Lower leg skin (tissue), 4 donors: ENCODE data around the gene ARHGAP10. TPM values are rescaled to one million over a fixed set of nuclear protein-coding genes. Genes with fewer than 3 reads are reported as not detected.

Experiments
- DNase-seq, 2 donors: peaks; one replicate each; pipeline ENCODE4 v3.0.0-alpha.2; 2019; ENCODE audit warnings: low spot score in 2 of 2
- H3K4me3 ChIP-seq: fragments of 200-600 bp; sonication (generic); 2 replicates; pipeline ENCODE4 v1.5.1; 2017; ENCODE audit warnings: mild to moderate bottlenecking, low read depth; ENCODE audit not compliant: poor library complexity, severe bottlenecking
- POLR2A ChIP-seq, 2 donors: fragments of 450-650 bp; IDR thresholded peaks; one replicate each; pipeline ENCODE4 v1.6.1; 2016 to 2017; ENCODE audit warnings: antibody characterized with exemption in 2 of 2, mild to moderate bottlenecking in 1 of 2, moderate library complexity in 1 of 2
- WGBS, 2 donors: methylation state at CpG; one replicate each; pipeline ENCODE4 v1.1.5; 2018; 5-methylcytosine and 5-hydroxymethylcytosine counted together
- intact Hi-C: fragments of 100-400 bp; cut with DNase I; formaldehyde crosslinking; loops from one replicate; pipeline ENCODE4 v1.15.0; 2023; ENCODE audit warnings: low total_unique reads
- total RNA-seq, 4 donors: library from RNA; depleted of rRNA; stranded (reverse); fragments of >200 nt; gene quantifications; one replicate each; pipeline ENCODE4 v1.1.0, GENCODE V29; 2016
- TF ChIP-seq, protein P1 (sequence below), 3 donors: fragments of 450-650 bp; IDR thresholded peaks; one replicate each; pipeline ENCODE4 v1.5.1; 2016; ENCODE audit warnings: antibody characterized with exemption in 3 of 3, mild to moderate bottlenecking in 3 of 3, moderate library complexity in 2 of 3

Gene ARHGAP10
- total RNA-seq, 4 donors from 2014 or later: 30.6 to 45.8 (median 37.9) TPM

DNA sequence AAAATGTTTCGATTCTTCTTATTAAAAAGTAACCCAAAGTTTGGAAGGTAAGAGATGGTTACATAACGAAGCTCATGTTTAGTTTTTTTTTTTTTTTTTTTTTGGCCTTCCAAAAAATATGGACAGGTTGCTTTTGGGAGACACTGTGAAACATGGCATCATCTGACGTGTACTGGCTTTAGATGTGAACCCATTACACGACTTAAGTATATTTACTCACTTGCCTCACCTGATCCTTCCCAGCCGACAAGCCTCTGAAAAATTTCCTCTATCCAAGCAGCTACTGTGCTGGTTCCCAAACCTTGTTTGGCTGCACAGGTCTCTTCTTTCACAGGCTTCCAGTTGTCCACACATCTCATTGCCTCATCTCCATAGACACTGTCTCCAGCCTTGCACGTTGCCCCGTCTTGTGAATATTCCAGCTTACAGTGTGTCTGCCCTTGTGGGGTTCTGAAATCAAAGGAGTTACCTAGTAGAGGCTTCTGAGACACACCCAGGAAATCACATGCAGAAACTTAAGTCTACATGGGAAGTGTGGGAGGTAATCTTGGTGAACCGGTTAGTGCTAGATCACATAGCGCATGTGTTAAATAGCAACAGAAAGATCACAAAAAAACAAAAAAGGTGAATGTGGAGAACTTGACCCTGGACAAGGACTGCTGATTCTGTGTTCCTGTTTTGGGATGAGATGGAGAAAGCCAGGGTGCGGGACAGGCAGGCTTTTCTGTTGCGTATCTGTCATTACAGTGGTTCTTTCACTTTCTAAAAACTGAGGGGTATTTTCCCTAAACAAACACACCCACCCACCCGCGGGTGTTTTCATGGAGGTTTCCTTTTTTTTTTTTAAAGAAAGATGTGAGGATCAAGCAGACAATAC is 328.6 kb downstream of the ARHGAP10 start:
- intact Hi-C loops: no loop called here
- DNase-seq: no peak
- WGBS, 2 donors: 50 to 58% methylated on average over 13 of the region's 13 CpGs
- no peak overlapping the region for H3K4me3 ChIP-seq
- TF ChIP-seq, protein P1, sequence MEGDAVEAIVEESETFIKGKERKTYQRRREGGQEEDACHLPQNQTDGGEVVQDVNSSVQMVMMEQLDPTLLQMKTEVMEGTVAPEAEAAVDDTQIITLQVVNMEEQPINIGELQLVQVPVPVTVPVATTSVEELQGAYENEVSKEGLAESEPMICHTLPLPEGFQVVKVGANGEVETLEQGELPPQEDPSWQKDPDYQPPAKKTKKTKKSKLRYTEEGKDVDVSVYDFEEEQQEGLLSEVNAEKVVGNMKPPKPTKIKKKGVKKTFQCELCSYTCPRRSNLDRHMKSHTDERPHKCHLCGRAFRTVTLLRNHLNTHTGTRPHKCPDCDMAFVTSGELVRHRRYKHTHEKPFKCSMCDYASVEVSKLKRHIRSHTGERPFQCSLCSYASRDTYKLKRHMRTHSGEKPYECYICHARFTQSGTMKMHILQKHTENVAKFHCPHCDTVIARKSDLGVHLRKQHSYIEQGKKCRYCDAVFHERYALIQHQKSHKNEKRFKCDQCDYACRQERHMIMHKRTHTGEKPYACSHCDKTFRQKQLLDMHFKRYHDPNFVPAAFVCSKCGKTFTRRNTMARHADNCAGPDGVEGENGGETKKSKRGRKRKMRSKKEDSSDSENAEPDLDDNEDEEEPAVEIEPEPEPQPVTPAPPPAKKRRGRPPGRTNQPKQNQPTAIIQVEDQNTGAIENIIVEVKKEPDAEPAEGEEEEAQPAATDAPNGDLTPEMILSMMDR (IDR thresholded peaks at IDR 0.05): no peak
- no peak for TF ChIP-seq POLR2A (IDR thresholded peaks at IDR 0.05)

DNA sequence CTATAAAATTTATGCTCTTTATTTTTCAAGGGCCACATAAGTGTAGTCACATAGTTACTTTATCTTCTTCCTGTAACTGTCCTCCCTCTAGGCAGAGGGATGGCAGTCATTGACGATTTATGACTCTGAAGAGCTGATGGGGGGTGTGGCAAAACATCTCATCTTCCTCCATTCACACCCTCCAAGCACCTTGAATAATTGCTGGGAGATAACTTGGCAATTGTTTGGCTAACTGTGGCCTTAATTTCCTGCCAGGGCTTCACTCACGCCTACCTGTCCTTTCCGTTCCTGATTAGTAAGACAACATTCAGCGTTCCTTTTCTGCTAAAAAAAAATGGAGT is 329.2 kb downstream of the ARHGAP10 start:
- intact Hi-C loops: no loop called here
- WGBS, 2 donors: 34 to 40% methylated on average over 4 of the region's 4 CpGs
- H3K4me3 ChIP-seq: no peak overlapping the region
- no peak for DNase-seq
- TF ChIP-seq, protein P1 (IDR thresholded peaks at IDR 0.05): no peak

DNA sequence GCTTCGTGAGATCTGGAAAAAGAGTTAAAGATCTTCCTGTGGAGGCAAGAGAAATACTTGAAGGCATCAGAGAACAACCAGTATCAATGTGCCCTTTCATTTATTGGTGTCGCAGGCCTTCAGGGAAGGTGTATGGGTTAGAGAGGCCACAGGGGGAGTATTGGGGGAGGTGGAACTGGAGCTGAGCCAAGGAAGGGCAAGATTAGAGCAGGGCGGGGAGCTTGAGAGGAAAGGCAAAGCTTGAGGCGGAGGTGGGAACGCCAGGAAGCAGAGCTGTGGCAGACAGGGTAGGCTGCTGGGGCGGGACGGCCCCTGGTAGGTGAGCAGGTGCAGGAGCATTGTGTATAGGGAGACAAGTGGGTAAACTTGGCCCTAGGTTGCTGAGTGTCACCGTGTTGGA is 329.9 kb downstream of the ARHGAP10 start:
- WGBS, 2 donors: 37 to 58% methylated on average over 8 of the region's 8 CpGs
- intact Hi-C loops: no loop called here
- no peak for DNase-seq

DNA sequence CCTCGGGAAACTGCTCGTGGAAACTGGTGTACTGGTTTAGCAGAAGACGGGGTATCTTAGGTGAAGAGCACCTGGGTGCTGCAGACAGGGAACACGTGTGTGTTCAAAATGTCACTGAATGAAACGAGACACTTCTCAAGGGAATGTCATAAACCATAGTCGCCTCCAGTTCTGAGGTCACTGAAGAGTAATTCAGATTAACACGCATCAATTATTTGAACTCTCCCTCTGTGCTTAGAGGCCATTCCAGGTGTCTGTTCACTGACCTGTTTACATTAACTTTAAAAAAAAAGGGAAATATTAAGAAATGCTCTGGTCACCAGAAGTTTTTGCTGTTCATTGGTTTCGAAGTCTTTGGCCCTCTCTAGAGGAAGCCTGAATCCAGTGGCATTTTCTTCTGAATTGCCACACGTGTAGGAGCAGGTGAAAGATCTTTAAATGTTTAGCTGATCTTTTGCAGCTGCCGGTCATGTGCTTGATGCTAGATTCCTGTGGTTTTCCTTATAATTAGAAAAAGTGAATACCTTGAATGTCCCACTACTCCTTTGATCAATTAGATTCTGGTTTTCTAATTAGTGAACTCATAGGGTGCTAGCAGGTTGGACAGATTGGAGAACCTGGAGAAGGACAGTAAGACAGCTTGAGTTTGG is 330.5 kb downstream of the ARHGAP10 start:
- TF ChIP-seq, protein P1 (IDR thresholded peaks at IDR 0.05): no peak
- TF ChIP-seq POLR2A (IDR thresholded peaks at IDR 0.05): no peak
- intact Hi-C loops: no loop called here
- 86 to 90% methylated on average over 10 of the region's 10 CpGs for WGBS, 2 donors
- H3K4me3 ChIP-seq: no peak overlapping the region
- DNase-seq: no peak

More for the DNA sequence above, 329.9 kb downstream of the ARHGAP10 start:
- no peak overlapping the region for H3K4me3 ChIP-seq
- TF ChIP-seq, protein P1 (IDR thresholded peaks at IDR 0.05): no peak
- no peak for TF ChIP-seq POLR2A (IDR thresholded peaks at IDR 0.05)

DNA sequence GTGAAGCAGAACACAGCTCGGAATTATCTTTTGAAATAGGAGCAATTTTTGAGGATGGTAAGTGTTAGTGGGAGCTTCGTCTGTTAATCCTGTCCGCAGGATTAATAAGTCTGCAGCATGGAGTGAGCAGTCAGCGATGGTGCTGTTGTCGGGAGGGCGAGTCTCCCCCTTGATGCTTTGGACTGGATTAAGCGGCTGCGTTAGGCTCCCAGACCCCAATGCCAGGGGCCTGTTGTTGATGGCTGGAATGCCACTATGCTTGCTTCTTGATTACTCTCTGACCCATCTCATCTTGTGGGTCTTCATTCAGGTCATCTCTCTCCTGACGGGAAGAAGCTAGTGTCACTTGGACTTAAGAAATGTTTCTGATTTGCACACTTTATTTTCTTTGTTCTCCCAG is 332.6 kb downstream of the ARHGAP10 start:
- WGBS, 2 donors: 95 to 96% methylated on average over 9 of the region's 9 CpGs
- no peak overlapping the region for H3K4me3 ChIP-seq
- no peak for DNase-seq
- intact Hi-C loops: no loop called here
- TF ChIP-seq, protein P1 (IDR thresholded peaks at IDR 0.05): no peak
- no peak for TF ChIP-seq POLR2A (IDR thresholded peaks at IDR 0.05)
